GM18861 (cell line): ENCODE data around the gene FRMD4B.
"Not testable (repeated sequence)": the region's sequence is repeated elsewhere in the genome, so short reads cannot be mapped to it uniquely, and the experiment has no call there.

Source experiments
- ATAC-seq: cut with Tn5 transposase; IDR thresholded peaks from one replicate; pipeline ENCODE4 v1.9.1; 2021; ENCODE audit not compliant: unreplicated experiment

The FRMD4B gene

GRCh38 chr3:69251078-69251805 lies 134.6 kb downstream of the FRMD4B start:
- no peak for ATAC-seq

GRCh38 chr3:69250014-69250413 lies 135.9 kb downstream of the FRMD4B start:
- ATAC-seq, result no peak

DNA sequence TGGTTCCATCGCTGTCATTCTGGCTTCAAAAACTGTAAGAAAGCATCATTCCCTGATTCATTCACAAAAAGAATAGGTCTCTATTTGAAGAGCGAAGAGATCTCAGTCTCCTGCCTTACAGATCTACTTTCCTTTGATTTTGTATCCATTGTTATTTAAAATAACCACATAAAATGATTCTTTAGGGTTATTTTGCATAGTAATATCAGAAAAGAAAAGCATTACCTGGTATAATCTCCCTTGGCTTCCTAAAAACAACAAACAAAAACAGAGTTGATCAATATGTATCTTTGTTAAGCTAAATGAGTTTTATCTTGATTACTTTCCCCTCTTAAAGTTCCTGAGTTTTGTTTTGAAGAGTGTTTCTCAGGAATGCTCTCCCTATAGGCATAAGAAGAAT lies 136.9 kb downstream of the FRMD4B start:
- ATAC-seq, result no peak

- no peak for ATAC-seq
Observed at GRCh38 chr3:69248436-69248835, 137.5 kb downstream of the FRMD4B start.

- no peak for ATAC-seq
Observed at GRCh38 chr3:69246612-69247011, 139.3 kb downstream of the FRMD4B start.

DNA sequence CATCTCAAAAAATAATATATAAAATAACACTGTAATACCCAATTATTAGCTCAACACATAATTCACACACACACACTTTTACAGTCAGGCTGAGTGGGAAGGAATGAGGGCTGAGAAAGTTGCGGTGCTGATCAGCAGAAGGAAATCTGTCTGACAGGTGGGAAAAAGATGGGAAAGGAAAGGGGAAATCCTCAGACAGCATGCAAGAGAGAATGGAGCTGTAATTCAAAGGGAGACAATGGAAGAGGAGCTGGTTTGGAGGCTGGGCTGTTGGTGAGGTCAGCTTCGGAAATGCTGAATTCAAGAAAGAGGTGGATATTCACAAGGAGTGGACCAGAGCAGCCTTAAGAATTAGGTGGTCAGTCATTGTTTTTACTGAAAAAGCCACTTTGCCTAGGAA lies 141.8 kb downstream of the FRMD4B start:
- ATAC-seq, result no peak

GRCh38 chr3:69241769-69242168 lies 144.1 kb downstream of the FRMD4B start:
- ATAC-seq, result no peak

GRCh38 chr3:69240651-69241568 lies 145.0 kb downstream of the FRMD4B start:
- ATAC-seq, result no peak

DNA sequence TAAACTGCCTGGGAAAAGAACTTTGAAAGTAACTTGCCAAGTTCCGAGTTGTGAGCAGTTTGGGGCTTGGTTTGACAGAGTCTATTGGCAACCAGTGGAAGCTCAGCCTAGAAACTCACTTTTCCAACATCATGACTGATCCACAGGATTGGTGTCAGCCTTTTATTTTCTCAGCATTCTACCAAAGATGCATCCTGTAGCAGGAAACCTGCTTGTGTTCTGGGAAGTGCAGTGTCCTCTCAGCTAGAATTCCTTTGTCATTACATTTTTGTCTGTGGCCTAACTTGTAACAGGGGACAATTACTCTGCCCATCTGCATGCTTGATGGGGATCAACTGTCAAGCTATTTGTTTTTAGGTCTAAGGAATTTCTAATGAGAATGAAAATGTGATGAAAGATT lies 146.8 kb downstream of the FRMD4B start:
- no peak for ATAC-seq

DNA sequence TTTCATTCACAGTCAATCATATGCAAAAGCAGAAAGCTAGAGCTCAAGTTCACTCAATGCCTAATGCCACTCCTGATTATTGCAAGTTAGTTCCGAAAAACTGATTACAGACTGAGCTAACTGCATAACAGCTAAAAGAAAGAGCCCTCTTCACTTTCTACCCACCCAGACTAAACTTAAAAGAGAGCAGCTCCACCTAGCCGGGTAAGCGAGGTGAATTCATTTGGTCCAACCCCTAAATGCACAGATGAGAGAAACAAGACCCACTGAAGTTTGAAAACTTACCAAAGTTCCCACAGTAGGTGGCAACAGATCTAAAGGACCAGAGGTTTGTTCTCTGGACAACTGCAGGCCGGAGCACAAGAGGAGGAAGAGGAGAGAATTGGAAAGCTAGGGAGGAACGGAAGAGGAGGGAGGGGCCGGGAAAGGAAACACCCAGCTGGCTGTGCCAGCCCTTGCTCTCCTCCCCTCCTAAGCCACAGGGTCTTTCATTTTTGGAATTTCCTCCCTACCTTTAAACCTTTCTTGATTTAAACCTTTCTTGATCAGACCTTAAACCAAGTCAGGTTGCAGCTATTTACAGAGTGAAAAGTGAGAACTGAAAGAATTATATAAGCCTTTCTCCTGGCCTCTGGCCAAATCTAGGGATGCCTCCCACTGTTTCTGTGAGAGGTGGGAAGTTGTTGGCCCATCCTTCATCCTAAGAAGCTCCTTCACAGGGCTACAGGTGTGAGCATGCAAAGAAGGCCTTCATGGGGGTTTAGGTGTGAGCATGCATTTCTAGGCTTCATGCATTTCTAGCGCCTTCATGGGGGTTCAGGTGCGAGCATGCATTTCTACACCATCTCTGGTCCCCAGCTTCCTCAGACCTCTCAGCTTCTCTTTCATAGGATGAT lies 148.8 kb downstream of the FRMD4B start:
- ATAC-seq, result no peak

DNA sequence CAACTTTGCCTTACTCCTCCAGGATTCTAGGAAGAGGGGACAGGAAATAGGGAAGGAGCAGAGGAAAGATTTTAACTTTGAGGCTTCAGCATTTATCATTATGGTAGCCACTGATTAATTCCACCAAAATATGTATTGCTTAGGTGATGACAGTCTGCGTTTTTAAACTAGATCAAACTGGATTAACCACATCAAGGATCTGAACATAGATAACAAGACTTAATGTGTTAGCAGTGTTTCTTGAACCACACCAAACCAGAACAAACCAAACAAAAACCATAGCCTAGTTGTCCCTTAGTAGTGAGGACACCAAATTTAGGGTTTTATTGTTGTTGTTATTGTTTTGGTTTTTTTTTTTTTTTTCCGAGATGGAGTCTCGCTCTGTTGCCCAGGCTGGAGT lies 150.0 kb downstream of the FRMD4B start:
- ATAC-seq, result no peak

- ATAC-seq, result not testable (repeated sequence)
Observed at GRCh38 chr3:69235227-69235626, 150.7 kb downstream of the FRMD4B start.

DNA sequence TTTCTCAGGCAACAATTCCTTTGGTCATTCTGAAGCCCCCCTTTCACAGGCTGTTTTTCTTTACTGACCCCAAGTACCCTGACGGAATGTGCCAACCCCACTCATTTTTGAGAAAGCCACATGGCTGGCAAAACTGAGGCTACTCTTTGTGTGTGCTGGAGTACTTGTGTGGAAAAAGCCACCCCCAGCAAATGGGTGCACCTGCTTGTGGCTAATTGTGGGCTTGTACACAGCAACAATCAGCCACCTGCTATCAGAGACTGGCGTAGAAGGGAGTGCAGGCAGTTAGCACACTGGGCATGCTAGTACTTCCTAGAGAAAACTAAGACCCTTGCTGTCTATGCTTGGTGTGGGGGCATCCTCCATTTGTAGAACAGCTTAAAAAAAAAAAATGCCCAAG lies 153.4 kb downstream of the FRMD4B start:
- no peak for ATAC-seq

- ATAC-seq, result no peak
Observed at GRCh38 chr3:69231929-69232440, 153.9 kb downstream of the FRMD4B start.

- ATAC-seq, result no peak
Observed at GRCh38 chr3:69226071-69226470, 159.8 kb downstream of the FRMD4B start.

GRCh38 chr3:69219101-69219708 lies 166.7 kb downstream of the FRMD4B start:
- no peak for ATAC-seq

GRCh38 chr3:69218079-69218478 lies 167.8 kb downstream of the FRMD4B start:
- ATAC-seq, result no peak

GRCh38 chr3:69216981-69217380 lies 168.9 kb downstream of the FRMD4B start:
- no peak for ATAC-seq

DNA sequence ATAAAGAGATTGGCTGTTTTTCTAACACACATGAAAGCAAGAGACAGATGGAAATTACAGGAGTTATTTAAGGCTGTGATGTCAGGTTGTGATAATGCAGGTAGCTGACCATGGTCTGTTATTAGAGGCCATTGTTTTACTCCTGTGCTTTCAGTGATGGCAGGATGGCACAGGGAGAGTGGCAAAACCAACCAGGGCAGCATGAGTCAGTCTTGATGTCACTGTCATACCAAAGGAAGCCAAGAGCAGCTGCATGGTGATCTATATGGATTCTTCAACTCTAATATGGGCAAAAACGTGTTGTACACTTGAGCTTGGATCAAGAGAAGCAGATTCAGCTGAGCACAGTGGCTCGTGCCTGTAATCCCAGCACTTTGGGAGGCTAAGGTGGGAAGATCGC lies 171.6 kb downstream of the FRMD4B start:
- ATAC-seq, result no peak

DNA sequence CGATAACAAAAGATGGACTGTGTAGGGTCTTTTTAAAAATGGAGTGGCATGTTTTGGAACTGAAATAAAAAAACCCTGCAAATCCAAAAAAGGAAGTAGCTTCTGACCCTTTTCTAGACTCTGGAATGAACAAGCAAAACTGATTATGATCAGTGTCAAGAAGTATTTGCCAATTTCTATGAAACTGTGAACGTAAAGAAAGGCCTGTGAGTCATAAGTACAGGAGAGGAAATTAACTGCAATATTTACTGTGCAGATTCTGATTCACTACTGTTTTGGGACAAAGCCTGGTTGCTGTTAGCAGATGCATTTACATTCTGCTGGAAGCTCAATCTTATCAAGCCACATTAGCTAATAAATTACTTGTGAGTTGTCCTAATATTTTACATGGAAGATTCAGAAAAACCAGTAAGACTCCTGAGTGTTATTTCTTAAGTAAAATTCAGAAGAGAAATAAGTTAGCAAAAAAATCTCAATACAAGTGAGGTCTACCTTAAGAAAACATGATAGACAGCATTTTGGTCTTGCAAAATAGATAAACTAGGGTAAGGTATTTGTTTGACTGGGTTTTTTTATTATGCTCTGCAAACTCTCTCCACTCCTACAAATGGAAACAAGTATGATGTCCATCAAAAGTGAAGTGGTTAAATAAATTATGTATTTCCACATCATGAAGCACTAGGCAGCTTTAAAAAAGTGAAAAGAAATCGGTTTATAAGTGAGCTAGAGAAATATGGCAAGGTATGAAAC lies 173.3 kb downstream of the FRMD4B start:
- peak; percentile 77 for ATAC-seq
